Chondrocyte (in vitro differentiated cells): ENCODE results near the gene OR2H1. TPM values are rescaled to one million over a fixed set of nuclear protein-coding genes. Genes with fewer than 3 reads are reported as not detected.

Experiments used
- DNase-seq: peaks from one replicate; pipeline ENCODE4 v3.0.0; 2021; ENCODE audit warnings: mixed read lengths, low spot score
- H3K27ac Mint-ChIP-seq: one replicate; pipeline ENCODE4 v1.8.0; 2021; ENCODE audit warnings: mild to moderate bottlenecking, moderate library complexity, mixed read lengths; ENCODE audit not compliant: unreplicated experiment
- H3K27me3 Mint-ChIP-seq: 2 replicates; pipeline ENCODE4 v1.8.0; 2021; ENCODE audit warnings: low read depth, mixed read lengths
- H3K36me3 Mint-ChIP-seq: 2 replicates; pipeline ENCODE4 v1.8.0; 2021; ENCODE audit warnings: low read depth, mixed read lengths
- H3K4me1 Mint-ChIP-seq: 2 replicates; pipeline ENCODE4 v1.8.0; 2021; ENCODE audit warnings: low read depth, mild to moderate bottlenecking, mixed read lengths
- H3K4me3 Mint-ChIP-seq: one replicate; pipeline ENCODE4 v1.8.0; 2021; ENCODE audit warnings: mild to moderate bottlenecking, moderate library complexity, mixed read lengths; ENCODE audit not compliant: unreplicated experiment
- H3K9me3 Mint-ChIP-seq: 2 replicates; pipeline ENCODE4 v1.8.0; 2021; ENCODE audit warnings: low read depth, mixed read lengths
- CTCF ChIP-seq: fragments of 200-600 bp; sonication (generic); IDR thresholded peaks from 2 replicates; pipeline ENCODE4 v1.5.0; 2021; ENCODE audit warnings: antibody characterized with exemption, mild to moderate bottlenecking, moderate library complexity
- total RNA-seq: library from RNA; stranded (reverse); gene quantifications from 3 replicates; pipeline ENCODE4 v1.2.1, GENCODE V29; 2021

The OR2H1 gene
- total RNA-seq, 1 donor from 2014 or later = not detected

- no peak for DNase-seq
- Mint-ChIP-seq H3K27ac (peak overlapping the region; percentile 37), H3K36me3 (no peaks in the 10 kb centered on the region), H3K9me3 (peaks cover 19% of the 10 kb centered on the region), H3K4me3 (no peak overlapping the region), H3K4me1 (peaks cover 12% of the 10 kb centered on the region), H3K27me3 (peaks cover 4% of the 10 kb centered on the region)
- no peak for TF ChIP-seq CTCF
These were observed 9.3 kb upstream of the OR2H1 start for GRCh38 chr6:29447670-29448069.

GRCh38 chr6:29451471-29452193 lies 5.3 kb upstream of the OR2H1 start:
- Mint-ChIP-seq H3K4me1 (peaks cover 12% of the 10 kb centered on the region), H3K36me3 (no peaks in the 10 kb centered on the region), H3K27ac (peak overlapping the region; percentile 38), H3K27me3 (no peaks in the 10 kb centered on the region), H3K4me3 (no peak overlapping the region), H3K9me3 (peaks cover 14% of the 10 kb centered on the region)
- no peak for TF ChIP-seq CTCF
- no peak for DNase-seq

GRCh38 chr6:29461021-29461814 lies 4.3 kb downstream of the OR2H1 start:
- H3K4me3 Mint-ChIP-seq = no peak overlapping the region
- no peaks in the 10 kb centered on the region for H3K9me3 Mint-ChIP-seq
- no peak overlapping the region for H3K27ac Mint-ChIP-seq
- TF ChIP-seq CTCF = no peak
- H3K4me1 Mint-ChIP-seq = no peaks in the 10 kb centered on the region
- H3K36me3 Mint-ChIP-seq = no peaks in the 10 kb centered on the region
- peaks cover 9% of the 10 kb centered on the region for H3K27me3 Mint-ChIP-seq
- no peak for DNase-seq

GRCh38 chr6:29462022-29462421 lies 5.1 kb downstream of the OR2H1 start:
- Mint-ChIP-seq H3K27ac (no peak overlapping the region), H3K36me3 (no peaks in the 10 kb centered on the region), H3K9me3 (no peaks in the 10 kb centered on the region), H3K4me3 (no peak overlapping the region), H3K27me3 (peaks cover 9% of the 10 kb centered on the region), H3K4me1 (no peaks in the 10 kb centered on the region)
- no peak for TF ChIP-seq CTCF
- no peak for DNase-seq

GRCh38 chr6:29465279-29465678 lies 8.3 kb downstream of the OR2H1 start:
- peaks cover 8% of the 10 kb centered on the region for H3K27me3 Mint-ChIP-seq
- TF ChIP-seq CTCF = no peak
- no peaks in the 10 kb centered on the region for H3K4me1 Mint-ChIP-seq
- H3K4me3 Mint-ChIP-seq = no peak overlapping the region
- no peak for DNase-seq
- H3K27ac Mint-ChIP-seq = no peak overlapping the region
- no peaks in the 10 kb centered on the region for H3K36me3 Mint-ChIP-seq
- no peaks in the 10 kb centered on the region for H3K9me3 Mint-ChIP-seq
